ENCODE measurements around the gene CORO7.

Gene CORO7

DNA sequence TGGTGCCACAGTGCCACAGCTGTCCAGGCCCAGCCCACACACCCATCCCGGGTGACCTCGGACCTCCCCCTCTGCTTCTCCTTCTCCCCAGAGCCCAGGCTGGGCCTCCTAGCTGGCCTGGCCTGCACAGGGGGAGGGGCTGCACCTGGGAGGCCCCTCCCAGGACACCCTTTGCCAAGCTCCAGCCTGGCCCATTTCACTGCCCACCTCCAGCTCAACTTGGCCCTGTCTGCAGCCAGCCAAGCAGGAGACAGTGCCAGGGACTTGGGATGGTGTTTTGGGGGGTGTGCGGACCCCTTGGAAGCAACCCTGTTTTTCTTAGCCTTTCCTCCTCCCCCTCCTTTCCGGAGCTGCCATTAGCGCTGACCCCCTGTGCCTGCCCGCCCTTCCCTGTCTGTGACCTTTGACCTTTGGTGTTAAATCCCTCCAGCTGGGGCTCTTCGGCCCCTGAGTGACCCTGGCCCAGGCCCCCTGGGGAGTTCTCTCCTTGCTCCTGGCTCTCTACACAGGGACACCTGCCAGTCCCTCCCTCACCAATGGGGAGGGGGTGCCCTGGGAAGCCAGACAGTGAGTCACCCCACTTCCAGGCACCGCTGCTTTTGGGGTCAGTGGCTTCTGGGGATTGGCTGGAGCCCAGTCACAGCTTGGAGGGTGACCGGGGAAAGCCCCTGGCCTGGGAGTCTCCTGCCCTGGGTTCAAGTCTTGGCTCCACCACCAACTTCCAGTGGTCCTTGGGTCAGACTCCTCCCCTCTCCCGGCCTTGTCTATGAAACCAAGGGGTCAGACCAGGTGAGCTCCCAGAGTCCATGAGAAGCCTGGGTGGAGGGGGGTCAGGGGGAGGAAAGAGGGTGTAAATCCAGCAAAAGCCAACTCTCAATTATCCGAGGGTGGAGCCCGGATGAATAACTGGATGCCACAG, 98.6 kb downstream of the CORO7 start:
- DNase-seq = no peak

DNA sequence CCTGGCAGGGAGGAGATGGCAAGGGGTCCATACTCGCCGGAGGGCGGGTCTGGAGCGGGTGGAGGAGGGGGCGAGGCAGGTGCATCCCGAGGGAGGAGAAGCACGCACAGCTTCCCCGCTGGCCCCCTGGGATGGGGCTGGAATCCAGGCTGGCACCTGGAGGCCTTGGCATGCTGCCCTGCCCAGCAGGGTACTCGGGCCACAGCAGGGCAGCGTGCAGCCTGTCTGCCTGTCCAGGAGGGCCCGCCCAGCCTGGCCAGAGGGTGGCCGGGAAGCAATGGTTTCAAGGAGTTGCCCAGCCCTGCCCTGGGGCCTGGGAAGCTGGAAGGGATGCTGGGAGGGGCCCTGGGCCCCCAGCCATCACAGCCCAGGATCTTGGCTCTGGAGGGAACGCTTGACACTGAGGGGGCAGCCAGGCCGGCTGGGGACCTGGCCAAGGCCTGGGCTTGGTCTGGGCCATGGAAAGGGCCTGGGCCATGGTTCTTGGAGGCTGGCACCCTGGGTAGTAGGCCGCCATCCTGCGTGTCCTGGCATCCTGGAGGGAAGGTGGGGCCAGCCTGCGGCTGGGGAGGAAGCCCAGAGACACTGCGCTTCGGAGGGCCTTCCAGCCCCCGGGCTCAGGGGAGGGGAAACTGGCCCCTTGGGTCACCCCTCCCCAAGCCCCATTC, 99.4 kb downstream of the CORO7 start:
- peak; percentile 31 for DNase-seq

DNA sequence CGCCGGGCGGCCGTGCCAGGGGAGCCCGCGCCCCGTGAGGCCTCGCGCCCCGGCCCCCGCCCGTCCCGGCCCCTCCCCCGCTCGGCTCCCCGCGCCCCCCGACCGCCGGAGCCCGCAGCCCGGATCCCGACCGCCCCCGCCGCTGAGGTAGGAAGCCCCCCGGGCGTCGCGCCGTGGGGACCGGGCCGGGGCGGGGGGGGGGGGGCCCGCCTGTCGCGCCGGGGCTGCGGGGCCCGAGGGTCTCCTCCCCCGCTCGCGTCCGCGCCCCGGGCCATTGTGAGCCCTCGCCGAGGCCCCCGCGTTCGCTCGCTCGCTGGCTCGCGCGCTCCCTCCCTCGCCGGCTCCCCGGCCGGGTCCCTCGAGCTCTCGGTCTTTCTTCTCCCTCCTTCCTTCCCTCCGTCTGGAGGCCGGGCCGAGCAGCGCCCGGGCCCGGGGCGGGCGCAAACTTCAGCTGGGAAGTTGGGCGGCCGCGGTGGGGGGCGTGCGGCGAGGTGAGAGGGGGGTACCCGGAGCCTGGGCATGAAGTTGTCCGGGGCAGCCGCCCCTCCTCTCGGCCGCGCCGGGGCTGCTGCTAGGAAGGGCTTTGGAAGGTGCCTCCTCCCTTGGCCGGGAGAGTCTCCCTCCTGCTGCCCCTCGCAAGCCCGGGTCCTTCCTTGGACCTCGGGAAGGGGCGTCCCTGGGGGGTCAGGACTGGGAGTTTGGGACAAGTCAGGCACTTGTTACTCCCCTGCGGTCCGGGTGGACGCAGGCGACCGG, 100.1 kb downstream of the CORO7 start:
- no peak for DNase-seq

DNA sequence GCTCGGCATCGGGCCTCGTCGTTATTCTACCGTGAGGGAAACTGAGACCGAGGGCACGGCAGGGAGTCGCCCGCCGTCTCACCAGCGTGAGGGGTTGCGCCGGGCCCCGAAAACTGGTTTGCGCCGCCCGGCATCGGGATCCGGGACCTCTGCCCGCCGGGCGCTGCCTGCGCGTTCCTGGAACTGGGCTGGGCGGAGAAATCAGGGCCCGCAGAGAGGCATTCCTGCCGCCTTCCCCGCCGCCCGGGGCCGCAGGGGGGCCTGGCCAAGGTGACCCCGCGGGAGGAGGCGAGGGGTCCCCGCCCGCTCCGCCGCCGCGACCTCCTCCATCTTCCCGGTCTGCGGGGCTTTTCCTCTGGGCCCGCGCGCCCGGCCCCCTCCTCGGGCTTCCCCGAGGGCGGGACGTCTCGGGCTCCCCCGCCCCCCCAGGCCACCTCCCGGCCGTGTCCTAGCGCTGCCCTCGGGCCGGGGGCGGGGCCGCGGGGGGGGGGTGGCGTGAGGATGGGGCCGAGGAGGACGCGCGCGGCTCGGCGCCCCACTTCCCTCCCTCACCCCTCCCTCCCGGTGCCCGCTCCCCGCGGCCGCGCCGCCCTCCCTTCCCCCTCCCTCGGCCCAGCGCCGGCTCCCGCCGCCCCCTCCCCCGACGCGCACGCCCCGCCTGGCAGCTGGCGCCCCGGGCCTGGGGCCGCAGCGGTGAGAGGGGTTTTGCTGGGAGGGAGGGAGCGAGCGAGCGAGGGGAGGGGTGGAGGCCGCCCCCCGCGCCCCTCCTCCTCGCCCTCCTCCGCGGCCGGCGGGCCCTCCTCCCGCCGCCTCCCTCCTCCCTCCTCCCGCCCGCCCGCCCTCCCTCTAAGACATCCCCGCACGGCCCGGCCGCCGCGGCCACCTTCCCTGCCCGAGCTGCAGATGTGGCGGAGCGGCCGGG, 100.9 kb downstream of the CORO7 start, which contains the start of gene GLIS2:
Gene GLIS2, plus strand, starts transcription at position 882 of the 922 bp plus-strand sequence. CDS start 16,214 bp downstream, outside the sequence.
- DNase-seq = no peak

DNA sequence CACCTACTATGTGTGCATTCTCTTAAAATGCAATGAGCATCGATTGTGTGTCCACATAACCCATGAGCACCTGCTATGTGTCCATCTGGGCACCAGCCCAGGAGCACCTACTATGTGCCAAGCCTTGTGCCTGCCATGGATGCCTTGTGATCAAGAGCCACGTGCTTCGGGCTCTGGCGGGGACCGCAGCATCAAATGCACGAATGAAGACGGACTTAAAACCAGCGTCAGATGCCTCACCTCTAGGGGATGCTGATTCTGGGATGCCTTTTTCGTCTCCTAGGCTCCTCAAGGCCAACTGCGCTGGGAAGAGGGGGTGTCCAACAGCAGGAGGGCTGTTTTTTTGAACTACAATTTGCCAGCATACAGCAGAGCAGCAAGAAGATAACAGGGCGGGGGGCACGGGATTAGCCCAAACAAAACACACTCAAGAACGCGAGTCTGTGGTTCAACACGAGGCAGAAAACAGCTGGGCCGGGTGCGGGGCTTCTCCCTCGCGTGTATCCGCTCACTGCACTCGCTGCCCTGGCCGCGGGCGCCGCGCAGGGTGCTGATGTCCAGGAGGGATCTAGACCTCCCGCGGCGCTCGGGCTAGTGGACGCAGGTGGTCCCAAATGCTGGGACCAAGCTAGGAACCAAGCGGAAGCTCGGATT, 101.7 kb downstream of the CORO7 start:
- no peak for DNase-seq

DNA sequence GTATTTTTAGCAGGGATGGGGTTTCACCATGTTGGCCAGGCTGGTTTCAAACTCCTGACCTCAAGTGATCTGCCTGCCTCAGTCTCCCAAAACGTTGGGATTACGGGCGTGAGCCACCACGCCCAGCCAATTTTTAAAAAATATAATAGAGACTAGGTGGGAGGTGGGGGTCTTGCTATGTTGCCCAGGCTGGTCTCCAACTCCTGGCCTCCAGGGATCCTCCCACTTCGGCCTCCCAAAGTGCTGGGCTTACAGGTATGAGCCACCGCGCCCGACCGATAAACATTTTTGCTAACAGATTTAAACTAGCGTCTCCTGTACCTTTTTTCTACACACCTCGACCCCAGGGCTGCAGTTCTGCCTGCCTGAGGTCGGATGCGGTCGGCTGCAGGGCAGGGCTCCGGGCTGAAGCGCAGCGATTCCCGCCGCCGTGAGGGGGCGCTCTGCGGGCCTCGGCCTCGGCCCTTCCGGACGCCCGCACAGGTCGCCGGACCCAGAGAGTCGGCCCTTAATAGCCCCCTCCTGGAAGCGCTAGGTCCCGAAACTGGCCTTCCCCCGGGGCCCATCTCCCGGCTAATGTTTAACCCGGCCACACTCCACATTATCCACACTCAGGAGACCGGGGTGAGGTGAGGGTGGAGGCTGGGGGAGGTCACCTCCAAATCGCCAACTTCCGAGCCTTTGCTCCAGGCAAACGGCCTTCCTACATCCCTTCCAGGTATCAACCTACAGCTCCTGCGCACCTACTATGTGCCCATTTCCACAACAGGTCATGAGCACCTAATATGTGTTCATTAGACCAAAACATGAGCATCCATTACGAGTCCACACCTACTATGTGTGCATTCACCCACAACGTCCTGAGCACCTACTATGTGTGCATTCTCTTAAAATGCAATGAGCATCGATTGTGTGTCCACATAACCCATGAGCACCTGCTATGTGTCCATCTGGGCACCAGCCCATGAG, 102.5 kb downstream of the CORO7 start:
- DNase-seq = no peak

DNA sequence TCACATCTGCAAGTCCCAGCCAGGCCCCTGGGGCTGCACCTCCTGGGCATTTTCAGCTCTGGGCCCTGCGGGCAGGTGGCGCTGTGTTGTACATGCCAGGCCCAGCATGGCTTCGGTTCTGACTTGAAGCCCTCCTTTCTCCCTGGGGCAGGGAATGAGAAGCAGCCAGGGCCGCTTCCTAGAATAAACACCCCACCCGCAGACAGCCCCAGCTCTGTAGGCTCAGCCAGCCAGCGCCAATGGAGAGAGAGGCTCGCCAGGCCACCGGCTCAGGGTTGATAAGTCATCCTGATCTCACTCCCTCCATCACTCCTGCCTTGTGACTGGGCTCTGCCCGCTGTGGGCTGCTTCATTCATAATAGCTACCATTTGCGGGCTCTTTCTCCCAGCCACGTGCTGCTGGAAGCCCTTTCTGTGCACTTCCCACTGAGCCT, 106.5 kb downstream of the CORO7 start:
- no peak for DNase-seq

DNA sequence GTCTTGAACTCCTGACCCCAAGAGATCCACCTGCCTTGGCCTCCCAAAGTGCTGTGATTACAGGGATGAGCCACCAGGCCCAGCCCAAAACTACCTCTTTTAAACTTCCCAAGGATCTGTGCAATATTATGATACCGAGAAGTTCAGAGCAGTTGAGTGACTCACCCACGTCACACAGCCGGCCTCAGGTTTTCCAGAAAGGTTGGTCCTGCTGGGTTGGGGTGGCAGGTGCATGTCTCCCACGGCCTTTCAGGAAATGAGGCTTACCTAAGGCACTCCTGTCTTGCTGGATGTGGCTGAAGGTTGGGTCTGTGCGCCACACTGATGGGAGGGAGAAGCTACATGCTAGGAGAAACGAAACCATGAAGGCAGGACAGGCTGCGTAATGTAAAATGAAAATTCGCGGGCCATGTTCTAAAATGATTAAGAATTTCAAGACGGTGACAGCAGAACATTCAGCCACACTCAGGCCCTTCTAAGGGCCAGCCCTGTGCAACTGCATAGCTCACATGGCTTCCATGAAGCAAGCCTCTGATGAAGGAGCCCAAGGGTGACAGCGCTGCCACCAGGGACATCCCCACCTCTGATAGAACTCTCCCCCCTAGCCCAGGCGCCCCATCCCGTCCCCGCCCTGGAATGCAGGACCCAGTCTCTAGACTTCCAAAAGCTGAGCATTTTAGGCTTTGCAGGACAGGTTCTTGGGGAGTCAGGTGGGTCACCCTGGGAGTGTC, 107.1 kb downstream of the CORO7 start:
- no peak for DNase-seq

DNA sequence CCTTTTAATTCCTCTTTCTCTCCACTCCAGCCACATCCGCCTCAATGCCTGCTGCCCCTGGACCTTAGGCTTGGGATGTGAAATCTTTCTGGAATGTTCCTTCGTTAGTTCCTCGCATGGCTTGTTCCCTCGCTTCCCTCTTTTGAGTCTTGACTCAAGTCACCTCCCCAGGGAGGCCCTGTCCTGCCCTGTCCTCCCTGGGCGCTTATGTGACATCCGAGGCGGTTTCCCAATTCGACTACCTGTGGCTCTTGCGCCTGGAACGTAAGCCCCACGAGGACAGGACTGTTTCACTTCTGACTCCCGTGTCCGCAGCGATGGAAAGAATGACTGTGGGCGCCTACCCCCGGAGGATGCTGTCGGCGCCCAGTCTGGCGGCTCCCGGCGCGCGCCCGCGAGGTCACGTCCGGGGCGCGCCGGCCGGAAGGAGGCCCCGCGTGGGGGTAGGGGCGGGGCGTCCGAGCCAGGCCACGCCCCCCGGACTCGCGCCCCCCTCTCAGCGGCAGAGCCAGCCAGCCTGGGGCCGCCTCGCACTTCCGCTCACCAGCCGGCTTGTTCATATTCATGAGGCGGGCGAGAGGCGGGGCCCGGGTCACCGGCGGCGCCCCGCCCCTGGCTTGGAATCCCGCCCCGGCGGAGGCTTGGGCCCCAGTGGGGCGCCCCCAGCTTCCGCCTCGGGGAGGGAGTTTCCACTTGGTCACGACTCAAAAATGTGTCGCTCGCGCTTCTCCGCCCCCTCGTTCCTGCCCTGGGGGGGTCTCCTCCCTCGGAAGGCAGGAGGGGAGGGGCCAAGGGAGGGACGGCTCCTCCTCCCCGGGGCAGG, 109.0 kb downstream of the CORO7 start:
- DNase-seq = peak; percentile 87

DNA sequence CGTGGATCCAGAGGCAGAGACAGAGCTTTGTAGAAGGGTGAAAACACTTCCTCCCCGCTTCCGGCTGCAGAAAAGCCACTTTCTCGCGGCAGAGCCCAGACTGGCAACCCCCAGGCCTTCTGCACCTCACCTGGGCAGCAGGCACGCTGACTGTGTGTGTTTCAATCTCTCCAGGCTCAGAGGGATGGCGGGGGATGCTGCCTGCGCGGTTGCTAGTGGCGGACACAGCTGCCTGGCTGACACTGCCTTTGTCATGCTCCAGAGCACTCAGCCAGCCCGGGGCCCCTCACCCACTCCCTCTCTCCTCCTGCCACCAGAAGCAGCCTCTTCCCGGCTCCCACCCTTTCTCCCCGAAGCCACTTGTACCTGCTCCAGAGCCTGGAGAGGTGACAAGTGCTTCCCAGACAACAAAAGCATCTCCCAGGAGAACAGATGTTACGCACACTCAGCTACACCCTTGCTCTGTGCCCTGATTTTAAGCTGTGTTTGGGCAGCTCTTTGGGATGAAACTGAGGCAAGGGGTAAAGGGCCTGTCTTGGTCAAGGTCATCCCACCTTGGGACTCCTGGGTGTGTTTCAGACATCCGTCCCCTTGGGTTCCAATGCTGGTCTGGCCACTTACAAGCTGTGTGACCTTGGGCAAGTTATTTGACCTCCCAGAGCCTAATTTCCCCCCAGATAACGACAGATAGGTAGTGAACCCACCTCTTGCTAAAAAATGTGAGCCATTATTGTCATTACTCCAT, 109.8 kb downstream of the CORO7 start:
- DNase-seq = peak; percentile 76

Data from NCI-H2029 (cell line).